HEK293T (cell line): Measurements from ENCODE around the gene NEB.

ENCODE experiments used
- SP1 ChIP-seq: fragments of 450-650 bp; IDR thresholded peaks from 2 replicates; pipeline ENCODE4 v1.6.1; 2017
- SUZ12 ChIP-seq: fragments of 450-650 bp; IDR thresholded peaks from 2 replicates; pipeline ENCODE4 v1.6.1; 2016; ENCODE audit warnings: mild to moderate bottlenecking

- TF ChIP-seq SUZ12 = no peak
- no peak for TF ChIP-seq SP1
Measured at GRCh38 chr2:151568501-151568900, 165.8 kb downstream of the NEB start.
